HL-60 (cell line): Measurements from ENCODE around the gene ANKRD61.
"Not testable (repeated sequence)": the region's sequence is repeated elsewhere in the genome, so short reads cannot be mapped to it uniquely, and the experiment has no call there.

Experiments
- DNase-seq, 2 experiments: peaks; one replicate each; pipeline ENCODE4 v3.0.0-alpha.2; 2010 to 2020; ENCODE audit warnings: low read depth in 1 of 2, low spot score in 1 of 2
- H3K27ac ChIP-seq: fragments of 250-450 bp; sonication (Bioruptor Pico); replicated peaks from 2 replicates; pipeline ENCODE4 v1.5.1; 2020; ENCODE audit warnings: mild to moderate bottlenecking, moderate library complexity
- H3K27me3 ChIP-seq: fragments of 250-450 bp; sonication (Bioruptor Pico); 2 replicates; pipeline ENCODE4 v1.5.1; 2021; ENCODE audit warnings: mild to moderate bottlenecking, moderate library complexity; ENCODE audit not compliant: insufficient read depth, poor library complexity, severe bottlenecking
- H3K4me3 ChIP-seq: replicated peaks from 2 replicates; pipeline ENCODE4 v1.5.1; 2011; ENCODE audit warnings: mild to moderate bottlenecking, control low read depth, low read length; ENCODE audit not compliant: insufficient read depth
- CTCF ChIP-seq: IDR thresholded peaks from one replicate; pipeline ENCODE4 v1.5.1; 2011; ENCODE audit warnings: low read length, control low read depth, inconsistent platforms; ENCODE audit not compliant: insufficient read depth
- GABPA ChIP-seq: IDR thresholded peaks from 2 replicates; pipeline ENCODE4 v1.6.1; 2012; ENCODE audit warnings: low read depth
- POLR2AphosphoS5 ChIP-seq: IDR thresholded peaks from 2 replicates; pipeline ENCODE4 v1.6.1; 2012; ENCODE audit warnings: low read depth
- REST ChIP-seq: IDR thresholded peaks from 2 replicates; pipeline ENCODE4 v1.6.1; 2012; ENCODE audit warnings: low read depth; ENCODE audit not compliant: insufficient replicate concordance
- SPI1 ChIP-seq: IDR thresholded peaks from 2 replicates; pipeline ENCODE4 v1.6.1; 2012; ENCODE audit warnings: low read depth, mild to moderate bottlenecking, borderline replicate concordance

ANKRD61 gene

GRCh38 chr7:6074612-6075380 lies 43.6 kb downstream of the ANKRD61 start:
- TF ChIP-seq POLR2AphosphoS5 = no peak
- TF ChIP-seq SPI1 = no peak
- no peak for TF ChIP-seq REST
- H3K27me3 ChIP-seq = no peaks in the 10 kb centered on the region
- no peak overlapping the region for H3K4me3 ChIP-seq
- peak overlapping the region; percentile 34; the same call in 1 of the 2 replicates for H3K27ac ChIP-seq
- peak; percentile 70 to 88 for DNase-seq

- Histone ChIP-seq H3K27ac (no peak overlapping the region), H3K4me3 (no peak overlapping the region), H3K27me3 (no peaks in the 10 kb centered on the region)
- peak in 1 of 2 experiments; percentile 31 for DNase-seq
- TF ChIP-seq GABPA = no peak
- TF ChIP-seq CTCF = no peak
- TF ChIP-seq SPI1 = no peak
- no peak for TF ChIP-seq REST
- no peak for TF ChIP-seq POLR2AphosphoS5
Observed at GRCh38 chr7:6078548-6078947, 47.4 kb downstream of the ANKRD61 start.

- H3K27me3 ChIP-seq, DNase-seq, H3K27ac ChIP-seq, H3K4me3 ChIP-seq: not testable (repeated sequence)
Observed at GRCh38 chr7:6083047-6083446, 51.9 kb downstream of the ANKRD61 start.
